Stimulated activated CD4-positive, alpha-beta T cell treated with anti-CD3 and anti-CD28 coated beads, Interleukin-2, amount 100 ng/mL, for 48 hours (primary cell): ENCODE data around the gene SRRM3.
"Not testable (repeated sequence)": the region's sequence is repeated elsewhere in the genome, so short reads cannot be mapped to it uniquely, and the experiment has no call there.

ENCODE experiments used
- DNase-seq, 2 donors: peaks; one replicate each; pipeline ENCODE4 v3.0.0-alpha.2; 2020

SRRM3 gene

DNA sequence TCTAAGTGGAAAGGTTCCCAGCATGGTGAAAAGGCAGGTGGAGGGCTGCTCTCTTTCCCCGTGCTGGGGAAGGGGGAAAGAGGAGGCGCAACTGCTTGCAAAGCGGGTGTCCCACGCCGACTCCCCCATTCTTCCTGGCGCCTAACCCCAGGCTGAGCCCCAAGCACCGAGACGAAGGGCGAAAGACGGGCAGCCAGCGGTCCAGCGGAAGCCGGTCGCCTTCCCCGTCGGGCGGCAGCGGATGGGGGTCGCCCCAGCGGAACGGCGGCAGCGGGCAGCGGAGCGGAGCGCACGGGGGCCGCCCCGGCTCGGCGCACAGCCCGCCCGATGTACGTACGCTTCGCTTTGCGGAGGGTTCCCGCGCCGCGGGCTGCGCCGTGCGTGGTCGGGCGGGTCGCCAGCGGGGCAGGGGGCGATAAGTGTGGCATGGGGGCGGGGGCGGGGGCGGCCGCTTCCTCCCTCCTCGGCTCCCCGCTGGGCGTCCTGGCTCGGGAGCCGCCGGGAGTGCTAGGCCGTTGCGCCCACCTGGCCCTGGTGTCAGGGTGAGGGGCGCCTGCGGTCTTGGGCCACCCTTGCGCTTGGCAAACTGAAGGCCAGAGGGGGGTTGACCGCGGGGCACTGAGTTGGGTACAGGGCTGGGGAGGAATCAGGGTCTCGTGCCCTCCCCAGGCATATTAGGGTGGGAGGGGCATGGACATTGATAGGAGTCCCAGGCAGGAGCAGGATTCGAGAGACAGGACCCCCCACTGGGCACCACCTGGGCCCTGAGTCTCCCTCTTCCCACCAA is 65.6 kb downstream of the SRRM3 start:
- DNase-seq: no peak

DNA sequence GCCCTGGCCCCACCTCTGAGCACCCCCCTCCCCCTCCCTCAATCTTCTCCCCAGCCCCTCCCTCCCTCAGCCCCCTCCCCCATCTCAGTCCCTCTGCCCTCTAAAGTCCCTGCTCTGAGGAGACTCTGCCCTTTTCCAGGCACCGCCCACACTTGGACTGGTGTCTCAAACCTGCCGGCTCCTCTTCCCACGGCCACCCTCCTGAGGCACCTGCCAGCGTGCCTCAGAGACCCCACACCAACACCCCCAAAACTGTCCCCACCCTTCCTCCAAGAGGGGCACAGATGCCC is 66.1 kb downstream of the SRRM3 start:
- DNase-seq: no peak

DNA sequence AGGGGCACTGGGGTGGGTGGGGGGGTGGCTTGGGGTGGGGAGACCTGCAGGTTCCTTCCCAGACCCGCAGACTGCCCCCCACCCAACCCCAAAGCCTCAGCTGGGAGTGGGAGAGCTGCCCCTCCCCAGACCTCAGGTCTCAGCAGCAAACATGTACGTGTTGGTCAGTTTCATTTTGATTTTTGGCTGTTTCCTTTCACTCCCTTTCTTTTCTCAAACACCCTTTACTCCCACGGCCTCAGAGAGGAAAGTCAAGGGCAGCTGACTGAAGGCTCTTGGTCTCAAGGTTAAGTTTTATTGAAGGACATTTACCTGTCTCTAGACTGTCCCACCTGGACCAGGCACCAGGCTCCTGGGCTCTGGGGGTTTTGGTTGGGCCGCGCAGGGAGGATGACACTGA is 66.7 kb downstream of the SRRM3 start:
- no peak for DNase-seq

DNA sequence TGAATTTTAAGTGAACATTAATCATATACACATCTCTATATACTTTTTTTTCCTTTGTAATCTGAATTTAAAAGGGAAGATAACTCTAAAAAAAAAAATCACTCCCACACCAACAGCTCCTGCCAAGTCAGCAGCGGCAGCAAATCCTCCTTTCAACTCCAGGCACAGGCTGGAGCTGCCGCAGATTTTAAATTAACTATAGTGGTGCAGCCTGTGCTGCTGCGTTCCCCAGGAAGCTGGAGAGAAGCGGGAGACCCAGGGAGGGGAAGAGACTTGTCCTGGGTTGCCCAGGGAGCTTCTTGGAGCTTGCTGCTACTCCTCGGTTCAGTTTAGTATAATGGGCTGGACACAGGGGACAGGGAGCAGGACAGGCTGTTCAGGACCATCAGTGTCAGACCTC is 68.2 kb downstream of the SRRM3 start:
- DNase-seq: no peak

DNA sequence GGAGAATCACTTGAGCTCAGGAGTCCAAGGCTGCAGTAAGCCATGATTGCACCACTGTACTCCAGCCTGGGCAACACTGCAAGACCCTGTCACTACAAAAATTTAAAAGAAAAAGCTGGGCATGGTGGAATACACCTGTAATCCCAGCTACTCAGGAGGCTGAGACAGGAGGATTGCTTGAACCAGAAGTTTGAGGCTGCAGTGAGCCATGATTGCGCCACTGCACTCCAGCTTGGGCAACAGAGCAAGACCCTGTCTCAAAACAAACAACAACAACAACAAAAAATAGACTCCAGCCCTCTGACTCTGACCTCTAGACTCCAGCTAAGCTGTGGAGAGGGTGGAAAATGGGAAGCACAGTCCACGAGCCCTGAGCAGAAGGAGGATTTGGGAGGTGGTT is 69.7 kb downstream of the SRRM3 start:
- DNase-seq: not testable (repeated sequence)

DNA sequence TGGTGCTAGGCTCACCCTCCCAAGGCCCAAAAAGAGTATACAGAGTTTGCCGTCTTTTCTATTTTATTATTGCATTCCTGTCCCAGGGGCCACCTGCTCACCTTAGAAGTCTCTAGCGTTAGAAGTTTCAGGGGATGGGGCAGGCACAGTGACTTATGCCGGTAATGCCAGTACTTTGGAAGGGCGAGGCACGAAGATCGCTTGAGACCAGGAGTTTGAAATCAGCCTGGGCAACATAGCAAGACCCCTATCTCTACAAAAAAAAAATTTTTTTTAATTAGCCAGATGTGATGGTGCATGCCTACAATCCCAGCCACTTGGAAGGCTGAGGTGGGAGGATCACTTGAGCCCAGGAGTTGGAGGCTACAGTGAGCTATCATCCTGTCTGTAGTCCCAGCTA is 70.4 kb downstream of the SRRM3 start:
- no peak for DNase-seq

DNA sequence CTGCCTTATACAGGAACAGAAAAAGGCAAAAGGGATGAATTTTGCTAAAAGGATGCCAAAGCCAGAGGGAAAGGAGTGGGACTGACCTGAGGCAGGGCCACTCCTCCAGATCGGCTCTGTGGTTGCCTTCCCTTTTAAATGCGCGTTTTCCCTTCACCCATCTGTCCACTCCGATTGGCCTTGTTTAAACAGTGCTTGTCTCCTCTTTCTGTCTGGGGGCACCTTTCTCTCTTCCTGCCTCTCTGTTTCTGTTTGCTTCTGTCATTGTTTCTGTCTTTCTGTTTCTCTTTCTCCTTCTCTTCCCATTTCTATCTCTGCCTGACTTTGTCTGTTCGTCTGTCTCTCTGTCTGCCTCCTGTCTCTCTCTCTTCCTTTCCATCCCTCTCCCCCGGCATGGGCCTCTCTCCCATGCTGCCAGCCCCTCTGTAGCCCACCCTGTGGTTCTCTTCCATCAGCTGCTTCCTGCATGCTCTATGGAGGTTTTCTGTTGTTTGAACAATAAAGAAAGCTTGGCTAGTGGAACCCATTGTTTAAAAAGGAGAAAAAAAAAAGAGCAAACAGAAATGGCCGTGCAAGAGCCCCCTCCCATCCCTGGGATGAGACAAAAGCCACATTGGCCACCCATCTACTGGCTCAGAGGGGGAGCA is 71.3 kb downstream of the SRRM3 start:
- DNase-seq: no peak

DNA sequence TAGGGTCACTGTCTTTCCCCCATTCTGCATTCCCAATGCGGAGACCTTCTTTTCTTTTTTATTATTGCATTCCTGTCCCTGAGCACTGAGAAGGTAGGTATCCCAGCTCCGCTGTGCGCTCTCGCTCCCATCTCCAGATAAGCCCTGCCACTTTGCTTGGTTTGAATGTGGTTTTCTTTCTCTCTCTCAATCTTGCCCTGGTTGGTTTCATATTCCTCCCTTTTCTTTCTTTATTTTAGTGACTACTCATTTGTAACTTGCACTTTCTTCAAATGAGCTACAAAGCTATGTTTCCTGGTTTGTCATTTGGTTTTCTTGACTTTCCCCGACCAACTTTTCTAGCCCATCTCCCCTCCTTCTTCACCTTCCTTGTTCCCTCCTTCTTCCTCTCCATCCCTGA is 71.8 kb downstream of the SRRM3 start:
- DNase-seq: no peak

DNA sequence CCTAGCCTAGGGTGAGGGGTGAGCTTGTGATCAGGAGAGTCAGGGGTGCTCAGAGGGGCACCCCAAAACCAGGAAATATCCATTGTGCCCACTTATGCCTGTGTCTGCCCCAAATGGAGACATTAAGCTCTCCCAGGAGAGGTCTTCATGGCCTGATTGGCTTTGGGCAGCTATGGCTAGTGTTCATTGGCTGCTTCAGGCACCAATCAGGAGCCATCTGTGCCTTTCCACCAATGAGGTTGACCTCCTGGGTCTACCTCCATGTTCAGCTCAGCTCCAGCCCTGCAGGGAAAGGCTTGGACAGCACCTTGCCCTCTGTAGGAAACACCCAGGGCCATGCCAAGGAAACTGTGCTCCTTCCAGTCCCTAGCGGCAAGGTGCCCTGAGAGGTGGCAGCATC is 76.8 kb downstream of the SRRM3 start:
- DNase-seq: no peak

DNA sequence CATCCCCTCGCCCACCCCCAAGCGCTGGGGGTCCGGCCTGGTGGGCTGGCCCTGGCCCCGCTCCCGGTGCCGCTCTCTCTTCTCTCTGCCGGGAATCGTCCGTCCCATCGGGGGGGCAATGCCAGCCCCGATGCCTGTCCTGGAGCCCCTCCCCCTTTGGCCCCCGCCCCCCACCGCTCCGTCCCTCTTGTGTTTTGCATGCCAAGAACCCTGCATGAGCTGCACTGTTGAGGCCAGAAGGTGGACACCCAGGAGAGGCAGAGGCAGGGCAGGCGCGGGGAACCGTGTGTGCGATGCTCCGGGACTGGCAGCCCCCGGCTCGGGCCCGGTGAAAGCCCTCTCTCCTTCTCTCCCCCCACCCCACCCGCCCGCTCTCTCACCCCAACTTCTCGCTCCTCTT is 78.7 kb downstream of the SRRM3 start:
- DNase-seq: no peak

DNA sequence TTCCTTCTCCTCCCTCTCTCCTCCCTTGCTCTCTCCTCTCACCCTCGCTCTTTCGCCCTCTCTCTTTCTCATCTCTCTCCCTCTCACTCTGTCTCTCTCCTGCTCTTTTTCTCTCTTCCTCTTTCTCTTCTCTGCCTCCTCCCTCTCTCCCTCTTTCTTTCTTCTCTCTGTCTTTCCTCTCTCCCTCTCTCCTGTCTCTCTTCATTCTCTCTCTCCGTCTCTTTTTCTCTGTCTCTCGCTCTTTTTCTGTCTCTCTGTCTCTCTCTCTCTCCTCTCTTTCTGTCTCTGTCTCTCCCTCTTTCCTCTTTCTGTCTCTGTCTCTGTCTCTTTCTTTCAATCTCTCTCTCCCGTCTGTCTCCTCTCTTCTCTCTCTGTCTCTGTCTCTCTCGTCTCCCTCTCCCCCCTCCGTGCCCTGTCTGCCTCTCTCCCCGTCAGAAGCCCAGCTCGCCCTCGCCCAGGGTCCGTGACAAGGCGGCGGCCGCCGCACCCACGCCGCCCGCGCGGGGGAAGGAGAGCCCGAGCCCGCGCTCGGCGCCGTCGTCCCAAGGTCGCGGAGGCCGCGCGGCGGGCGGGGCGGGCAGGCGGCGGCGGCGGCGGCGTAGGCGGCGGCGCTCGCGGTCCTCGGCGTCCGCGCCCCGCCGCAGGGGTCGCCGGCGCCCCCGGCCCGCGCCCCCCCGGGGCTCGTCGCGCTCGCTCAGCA is 79.5 kb downstream of the SRRM3 start:
- no peak for DNase-seq

DNA sequence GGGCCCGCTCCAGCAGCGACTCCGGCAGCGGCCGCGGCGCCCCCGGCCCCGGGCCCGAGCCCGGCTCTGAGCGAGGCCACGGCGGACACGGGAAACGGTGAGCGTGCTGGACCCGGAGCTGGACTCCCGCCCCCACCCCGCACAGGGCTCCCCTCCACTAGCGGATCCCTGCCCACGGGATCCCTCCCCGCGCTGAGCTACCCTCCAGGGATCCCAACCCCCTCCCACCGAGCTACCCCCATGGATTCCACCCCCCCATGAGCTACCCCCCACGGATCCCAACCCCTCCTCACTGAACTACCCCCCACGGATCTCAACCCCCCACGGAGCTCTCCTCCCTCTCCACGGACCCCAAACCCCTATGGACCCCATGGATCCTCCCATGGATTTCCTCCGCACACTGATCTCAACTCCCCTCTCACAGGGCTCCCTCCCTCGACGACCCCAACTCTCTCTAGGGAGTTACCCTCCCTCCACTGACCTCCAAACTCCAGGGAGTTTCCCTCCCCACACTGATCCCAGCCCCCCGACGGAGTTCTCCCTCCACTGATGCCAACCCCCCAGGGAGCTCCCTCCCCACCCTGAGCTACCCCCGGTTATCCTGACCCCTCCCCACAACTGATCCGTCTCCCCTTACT is 80.1 kb downstream of the SRRM3 start:
- DNase-seq: no peak

DNA sequence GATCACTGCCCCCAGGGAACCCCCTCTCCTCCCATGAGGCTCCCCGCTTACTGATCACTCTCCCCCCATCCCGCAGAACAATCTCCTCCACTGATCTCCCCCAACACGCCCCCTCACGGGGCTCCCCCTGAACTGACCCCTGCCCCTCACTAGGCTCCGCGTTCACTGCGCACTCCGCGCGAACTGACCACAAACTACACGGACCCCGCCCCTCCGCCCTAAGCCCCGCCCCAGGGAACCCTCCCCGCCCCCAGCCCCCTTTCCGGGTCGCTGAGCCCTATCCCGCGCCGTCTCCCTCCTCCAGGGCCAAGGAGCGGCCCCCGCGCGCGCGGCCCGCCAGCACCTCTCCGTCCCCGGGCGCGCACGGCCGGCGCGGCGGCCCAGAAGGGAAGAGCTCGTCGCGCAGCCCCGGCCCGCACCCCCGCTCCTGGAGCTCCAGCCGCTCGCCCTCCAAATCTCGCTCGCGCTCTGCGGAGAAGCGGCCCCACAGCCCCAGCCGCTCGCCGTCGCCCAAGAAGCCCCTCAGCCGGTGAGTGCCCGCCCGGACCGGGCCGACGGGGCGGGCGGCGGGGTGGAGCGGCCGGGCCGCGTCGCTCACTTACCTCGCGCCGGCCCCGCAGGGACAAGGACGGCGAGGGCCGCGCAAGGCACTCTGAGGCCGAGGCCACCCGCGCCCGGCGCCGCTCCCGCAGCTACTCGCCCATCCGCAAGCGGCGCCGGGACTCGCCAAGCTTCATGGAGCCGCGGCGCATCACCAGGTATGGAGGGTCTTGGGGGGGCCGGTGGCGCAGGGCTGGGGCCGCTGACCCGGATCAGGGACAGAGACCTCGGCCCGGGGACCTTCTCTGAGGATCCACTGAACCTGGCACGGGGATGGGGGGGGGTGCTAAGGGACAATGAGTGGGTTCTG is 80.9 kb downstream of the SRRM3 start:
- DNase-seq: no peak

DNA sequence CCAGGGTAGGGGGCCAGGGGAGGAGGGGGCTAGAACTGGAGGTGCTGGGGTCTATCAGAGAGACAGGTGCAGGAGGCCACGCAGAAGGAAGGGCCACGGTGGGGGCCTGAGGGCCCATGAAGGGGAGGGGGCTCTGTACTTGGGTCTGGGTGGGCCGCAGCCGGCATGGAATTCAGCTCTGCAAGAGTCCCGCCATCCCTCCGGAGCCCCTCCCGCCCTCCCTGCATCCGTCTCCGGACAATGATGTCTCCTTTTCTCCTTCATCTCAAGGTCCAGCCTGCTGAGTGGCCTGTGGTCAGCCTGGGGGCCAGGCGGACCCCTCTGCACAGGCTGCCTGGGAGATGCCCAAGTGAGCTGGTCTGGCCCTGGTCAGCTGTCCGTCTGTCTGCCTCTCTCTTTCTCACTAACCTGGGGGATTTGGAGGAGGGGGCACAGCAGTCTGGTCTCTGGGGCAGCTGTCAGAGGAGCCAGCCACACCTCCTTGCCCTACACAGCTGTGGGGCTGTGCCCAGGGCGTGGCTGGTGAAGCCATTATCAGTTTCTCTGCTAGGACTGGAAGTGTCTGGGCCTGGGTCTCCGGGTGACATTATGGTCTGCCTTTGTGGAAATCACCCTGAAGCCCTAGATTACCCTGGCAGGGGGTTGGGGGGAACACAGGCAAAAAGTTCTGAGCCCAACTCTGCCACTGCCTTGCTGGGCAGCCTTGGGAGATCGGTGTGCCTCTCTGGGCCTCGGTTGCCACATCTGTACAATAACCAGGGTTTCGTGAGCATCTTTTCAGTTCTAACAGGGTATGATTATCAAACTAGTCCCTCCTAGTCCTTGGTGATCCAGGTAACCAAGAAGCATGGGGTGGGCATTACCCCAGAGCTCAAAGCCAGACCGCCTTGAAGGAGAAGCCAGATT is 81.8 kb downstream of the SRRM3 start:
- DNase-seq: no peak

DNA sequence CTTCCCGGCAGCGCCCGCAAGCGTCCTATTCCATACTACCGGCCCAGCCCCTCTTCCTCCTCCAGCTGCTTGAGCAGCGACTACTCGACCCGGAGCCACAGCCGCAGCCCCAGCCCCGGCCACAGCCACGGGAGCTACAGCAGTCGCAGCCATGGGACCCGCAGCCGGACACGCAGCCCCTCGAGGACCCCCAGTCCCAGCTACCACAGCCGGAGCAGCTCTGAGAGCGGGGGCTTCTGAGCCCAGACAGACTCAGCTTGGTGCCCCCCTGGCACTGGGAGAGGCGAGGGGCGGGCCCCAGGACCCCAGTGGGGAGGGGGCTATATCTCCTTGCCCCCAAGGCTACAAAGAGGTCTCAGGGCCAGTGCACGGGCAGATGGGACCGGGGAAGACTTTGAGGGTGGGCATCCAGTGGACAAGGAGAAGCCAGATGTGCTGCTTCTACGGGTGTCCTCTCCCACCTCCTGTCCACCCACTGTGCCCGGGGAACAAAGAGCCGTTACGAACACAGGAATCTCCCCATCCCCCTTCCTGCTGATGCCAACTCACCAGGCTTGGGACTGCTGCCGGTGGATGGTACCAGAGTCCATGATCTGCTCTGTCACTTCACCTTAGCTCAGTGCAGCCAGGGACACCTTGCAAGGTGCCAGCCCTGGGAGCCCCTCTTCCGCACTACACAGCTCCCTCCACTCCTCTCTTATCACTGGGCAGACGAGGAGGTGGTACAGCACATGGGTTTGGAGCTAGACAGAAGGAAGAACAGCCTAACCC is 84.1 kb downstream of the SRRM3 start:
- no peak for DNase-seq

DNA sequence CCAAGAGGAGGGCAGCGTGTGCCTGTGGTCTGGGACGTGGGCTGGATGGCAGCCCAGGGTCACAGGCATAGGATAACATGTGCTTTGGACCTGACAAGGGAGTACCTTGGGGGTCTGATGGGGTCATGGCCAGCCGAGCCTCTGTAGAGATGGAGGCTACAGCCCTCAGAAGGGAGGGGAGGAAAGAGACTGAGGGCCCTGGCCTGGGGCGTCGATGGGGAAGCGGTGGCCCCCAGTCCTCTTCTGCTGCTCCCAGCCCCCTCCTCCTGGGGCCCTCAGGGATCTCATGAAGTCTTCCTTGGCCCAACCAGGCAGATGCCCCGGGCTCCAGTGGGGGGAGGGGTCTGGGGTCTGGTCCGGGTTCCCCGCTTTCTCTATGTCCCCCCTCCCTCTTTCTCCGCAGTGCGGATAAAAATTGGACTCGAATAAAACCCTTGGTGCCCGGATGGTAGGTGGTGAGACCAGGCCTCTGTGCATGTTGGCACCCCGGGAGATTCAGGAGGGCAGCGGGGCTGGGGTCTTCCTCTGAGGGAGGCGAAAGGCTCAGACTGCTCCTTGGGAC is 85.2 kb downstream of the SRRM3 start:
- DNase-seq: no peak

DNA sequence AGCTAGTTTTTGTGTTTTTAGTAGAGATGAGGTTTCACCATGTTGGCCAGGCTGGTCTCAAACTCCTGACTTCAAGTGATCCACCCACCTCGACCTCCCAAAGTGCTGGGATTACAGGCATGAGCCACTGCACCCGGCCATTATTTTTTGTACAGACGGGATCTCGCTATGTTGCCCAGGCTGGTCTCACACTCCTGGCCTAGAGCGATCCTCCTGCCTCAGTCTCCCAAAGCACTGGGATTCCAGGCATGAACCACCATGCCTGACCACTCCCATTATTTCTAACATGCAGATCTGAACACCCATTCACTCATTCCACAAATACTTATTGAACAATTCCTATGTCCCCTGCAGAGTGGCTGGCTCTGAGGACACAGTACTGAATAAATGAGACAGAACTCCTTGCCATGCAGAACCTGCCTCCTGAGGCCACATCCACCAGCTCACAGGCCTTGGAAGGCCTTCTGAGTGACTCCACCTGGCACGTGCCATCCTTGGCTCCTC is 89.2 kb downstream of the SRRM3 start:
- not testable (repeated sequence) for DNase-seq

DNA sequence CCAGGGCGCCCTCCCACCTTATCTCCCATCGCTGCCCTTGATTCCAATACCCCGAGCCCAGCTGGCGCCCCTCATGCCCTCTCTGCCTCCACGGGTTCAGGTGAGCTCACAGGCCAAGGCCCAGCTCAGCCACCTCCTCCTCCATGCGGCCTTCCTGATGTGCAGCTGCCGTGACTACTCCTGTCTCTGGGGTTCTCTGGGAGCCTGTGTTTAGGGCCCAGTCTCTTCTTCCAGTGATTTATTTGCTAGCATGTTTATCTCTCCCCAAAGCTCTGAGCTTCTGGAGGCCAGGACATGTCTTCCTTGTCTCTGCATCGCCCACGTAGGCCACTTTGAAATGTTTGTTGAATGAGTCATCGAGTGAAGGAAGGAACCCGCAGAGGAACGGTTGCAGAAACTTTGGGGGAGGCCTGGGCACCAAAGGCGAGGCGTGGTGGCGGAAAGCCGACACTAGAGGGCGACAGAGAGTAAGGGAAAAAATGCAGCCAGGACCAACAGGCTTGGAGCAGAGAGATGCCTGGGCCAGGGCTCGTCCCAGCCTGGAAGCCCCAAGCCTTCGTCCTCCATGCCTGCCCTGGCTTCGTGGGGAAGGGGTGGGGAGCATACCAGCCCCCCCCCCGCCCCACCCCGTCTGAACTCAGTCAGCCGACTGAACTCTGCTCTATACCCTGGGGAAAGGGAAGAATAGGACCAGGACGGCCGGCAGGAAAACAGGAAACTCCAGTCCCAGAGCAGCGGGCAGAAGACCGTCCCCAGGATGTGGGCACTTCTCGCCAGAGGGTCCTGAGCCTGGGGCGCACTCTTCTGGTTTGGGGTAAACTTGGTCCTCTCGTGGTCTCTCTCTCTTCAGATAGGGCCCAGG is 89.9 kb downstream of the SRRM3 start:
- DNase-seq: peak; percentile 96 to 97

DNA sequence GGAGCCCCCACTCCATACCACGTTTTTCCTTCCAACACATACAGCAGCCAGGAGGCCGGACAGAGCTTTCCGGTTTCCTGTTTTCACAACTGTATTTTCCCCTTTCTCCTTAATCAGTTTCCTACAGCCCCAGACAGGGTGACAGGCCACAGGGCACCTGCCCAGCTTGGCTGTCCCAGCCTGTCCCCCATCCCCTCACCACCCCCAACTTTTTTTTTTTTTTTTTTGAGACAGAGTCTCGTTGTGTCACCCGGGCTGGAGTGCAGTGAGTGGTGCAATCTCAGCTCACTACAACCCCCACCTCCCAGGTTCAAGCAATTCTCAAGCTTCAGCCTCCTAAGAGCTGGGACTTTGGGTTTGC is 90.5 kb downstream of the SRRM3 start:
- DNase-seq: no peak
